Measurements from ENCODE around the gene SF3A2. TPM values are rescaled to one million over a fixed set of nuclear protein-coding genes. Genes with fewer than 3 reads are reported as not detected.

SF3A2 gene
- total RNA-seq, 1 donor: 27.9 TPM

DNA sequence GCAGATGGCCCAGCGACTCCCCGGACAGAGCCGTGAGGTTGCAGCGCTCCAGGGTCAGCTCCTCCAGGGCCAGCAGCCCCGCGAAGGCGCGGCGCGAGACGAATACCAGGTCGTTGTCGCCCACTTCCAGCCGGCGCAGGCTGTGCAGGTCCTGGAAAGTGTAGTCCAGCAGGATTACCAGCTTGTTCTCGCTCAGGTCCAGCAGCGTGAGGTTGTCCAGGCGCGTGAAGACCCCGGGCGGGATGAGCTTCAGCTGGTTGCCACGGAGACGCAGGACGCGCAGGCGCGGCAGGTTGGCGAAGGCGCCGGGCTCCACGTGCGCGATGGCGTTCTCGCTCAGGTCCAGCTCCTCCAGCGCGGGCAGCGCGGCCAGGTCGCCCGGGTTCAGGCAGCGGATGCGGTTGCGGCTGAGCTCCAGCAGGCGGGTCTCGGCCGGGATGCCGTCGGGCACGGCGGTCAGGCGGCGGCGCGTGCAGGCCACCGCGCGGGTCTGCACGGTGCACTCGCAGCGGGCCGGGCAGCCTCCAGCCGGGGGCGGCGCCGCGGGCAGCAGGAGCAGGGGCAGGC is 54.6 kb downstream of the SF3A2 start:
- no peaks in the 10 kb centered on the region for H3K79me2 ChIP-seq (ENCODE audit: insufficient read depth, low read length)
- H3K36me3 ChIP-seq (ENCODE audit: insufficient read depth, low read length): no peaks in the 10 kb centered on the region
- peaks cover 36% of the 10 kb centered on the region for H3K27me3 ChIP-seq (ENCODE audit: insufficient read depth, low read length)
- no peak overlapping the region for H3K27ac ChIP-seq (ENCODE audit: low read depth, low read length)
- peaks cover 66% of the 10 kb centered on the region for H4K20me1 ChIP-seq (ENCODE audit: insufficient read depth, low read length)
- no peak overlapping the region for H3K4me3 ChIP-seq (ENCODE audit: insufficient read depth, low read length)
- H3K4me1 ChIP-seq (ENCODE audit: insufficient read depth, low read length): peaks cover 13% of the 10 kb centered on the region
- TF ChIP-seq, protein P1, sequence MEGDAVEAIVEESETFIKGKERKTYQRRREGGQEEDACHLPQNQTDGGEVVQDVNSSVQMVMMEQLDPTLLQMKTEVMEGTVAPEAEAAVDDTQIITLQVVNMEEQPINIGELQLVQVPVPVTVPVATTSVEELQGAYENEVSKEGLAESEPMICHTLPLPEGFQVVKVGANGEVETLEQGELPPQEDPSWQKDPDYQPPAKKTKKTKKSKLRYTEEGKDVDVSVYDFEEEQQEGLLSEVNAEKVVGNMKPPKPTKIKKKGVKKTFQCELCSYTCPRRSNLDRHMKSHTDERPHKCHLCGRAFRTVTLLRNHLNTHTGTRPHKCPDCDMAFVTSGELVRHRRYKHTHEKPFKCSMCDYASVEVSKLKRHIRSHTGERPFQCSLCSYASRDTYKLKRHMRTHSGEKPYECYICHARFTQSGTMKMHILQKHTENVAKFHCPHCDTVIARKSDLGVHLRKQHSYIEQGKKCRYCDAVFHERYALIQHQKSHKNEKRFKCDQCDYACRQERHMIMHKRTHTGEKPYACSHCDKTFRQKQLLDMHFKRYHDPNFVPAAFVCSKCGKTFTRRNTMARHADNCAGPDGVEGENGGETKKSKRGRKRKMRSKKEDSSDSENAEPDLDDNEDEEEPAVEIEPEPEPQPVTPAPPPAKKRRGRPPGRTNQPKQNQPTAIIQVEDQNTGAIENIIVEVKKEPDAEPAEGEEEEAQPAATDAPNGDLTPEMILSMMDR (IDR thresholded peaks at IDR 0.05; ENCODE audit: extremely low read depth, low read depth, low read length): no peak
- no peak overlapping the region for H2AFZ ChIP-seq (ENCODE audit: low read length)
- H3K9me3 ChIP-seq (ENCODE audit: low read depth, low read length): no peaks in the 10 kb centered on the region
- H3K4me2 ChIP-seq (ENCODE audit: insufficient read depth, low read length): no peak overlapping the region
- DNase-seq (ENCODE audit: insufficient read length, low spot score, missing footprints): peak; percentile 90

- Histone ChIP-seq H3K27ac (ENCODE audit: low read depth, low read length) (no peak overlapping the region), H4K20me1 (ENCODE audit: insufficient read depth, low read length) (peaks cover 34% of the 10 kb centered on the region), H3K4me2 (ENCODE audit: insufficient read depth, low read length) (peak overlapping the region; percentile 57), H3K79me2 (ENCODE audit: insufficient read depth, low read length) (no peaks in the 10 kb centered on the region), H3K4me1 (ENCODE audit: insufficient read depth, low read length) (peaks cover 13% of the 10 kb centered on the region), H2AFZ (ENCODE audit: low read length) (no peak overlapping the region), H3K9me3 (ENCODE audit: low read depth, low read length) (no peaks in the 10 kb centered on the region), H3K4me3 (ENCODE audit: insufficient read depth, low read length) (peak overlapping the region; percentile 42), H3K36me3 (ENCODE audit: insufficient read depth, low read length) (no peaks in the 10 kb centered on the region), H3K27me3 (ENCODE audit: insufficient read depth, low read length) (peaks cover 21% of the 10 kb centered on the region)
- TF ChIP-seq, protein P1 (IDR thresholded peaks at IDR 0.05; ENCODE audit: extremely low read depth, low read depth, low read length): no peak
- DNase-seq (ENCODE audit: insufficient read length, low spot score, missing footprints): peak; percentile 98
Observed at GRCh38 chr19:2294687-2295335, 58.2 kb downstream of the SF3A2 start.

DNA sequence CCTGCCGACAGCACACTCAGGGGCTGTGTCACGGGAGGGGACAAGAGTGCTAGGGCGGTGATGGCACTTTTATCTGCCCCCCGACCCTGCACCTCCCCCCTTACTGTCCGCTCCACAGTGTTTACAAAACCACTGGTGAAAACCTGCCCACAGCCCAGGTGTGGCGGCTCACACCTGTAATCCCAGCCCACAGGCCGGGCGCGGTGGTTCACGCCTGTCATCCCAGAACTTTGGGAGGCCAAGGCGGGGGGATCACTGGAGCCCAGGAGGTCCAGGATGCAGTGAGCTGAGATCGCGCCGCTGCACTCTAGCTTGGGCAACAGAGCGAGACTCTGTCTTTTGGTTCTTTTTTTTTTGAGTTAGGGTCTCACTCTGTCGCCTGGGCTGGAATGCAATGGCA is 59.5 kb downstream of the SF3A2 start:
- no peaks in the 10 kb centered on the region for H3K36me3 ChIP-seq (ENCODE audit: insufficient read depth, low read length)
- no peak for DNase-seq (ENCODE audit: insufficient read length, low spot score, missing footprints)
- H3K4me1 ChIP-seq (ENCODE audit: insufficient read depth, low read length): peaks cover 13% of the 10 kb centered on the region
- H3K27ac ChIP-seq (ENCODE audit: low read depth, low read length): no peak overlapping the region
- H3K4me2 ChIP-seq (ENCODE audit: insufficient read depth, low read length): no peak overlapping the region
- no peaks in the 10 kb centered on the region for H3K79me2 ChIP-seq (ENCODE audit: insufficient read depth, low read length)
- H4K20me1 ChIP-seq (ENCODE audit: insufficient read depth, low read length): peaks cover 21% of the 10 kb centered on the region
- TF ChIP-seq, protein P1 (IDR thresholded peaks at IDR 0.05; ENCODE audit: extremely low read depth, low read depth, low read length): no peak
- peaks cover 7% of the 10 kb centered on the region for H3K27me3 ChIP-seq (ENCODE audit: insufficient read depth, low read length)
- H2AFZ ChIP-seq (ENCODE audit: low read length): no peak overlapping the region
- no peak overlapping the region for H3K4me3 ChIP-seq (ENCODE audit: insufficient read depth, low read length)
- H3K9me3 ChIP-seq (ENCODE audit: low read depth, low read length): no peaks in the 10 kb centered on the region

Small RNA genes within 50 kb of the gene (small RNA-seq; reads per million reads assigned to genes)
- gene MIR1227: not detected

Other genes starting within 250 kb of the SF3A2 start
- 57.5 and 57.8 TPM in 2 replicates for gene BTBD2, start 221.1 kb upstream of the SF3A2 start, total RNA-seq
- gene MKNK2, start 185.6 kb upstream of the SF3A2 start, total RNA-seq: 82.5 and 84.6 TPM in 2 replicates
- gene MOB3A, start 140.5 kb upstream of the SF3A2 start, total RNA-seq: 34.0 and 35.1 TPM in 2 replicates
- gene IZUMO4, start 139.9 kb upstream of the SF3A2 start, total RNA-seq: 0.36 and 2.4 TPM in 2 replicates
- gene AP3D1, start 85.3 kb upstream of the SF3A2 start, total RNA-seq: 119 and 121 TPM in 2 replicates
- 6.9 and 7.1 TPM in 2 replicates for gene DOT1L, start 72.9 kb upstream of the SF3A2 start, total RNA-seq
- 32.1 and 43.4 TPM in 2 replicates for gene PLEKHJ1, start 495 bp upstream of the SF3A2 start, total RNA-seq
- gene AMH, start 12.5 kb downstream of the SF3A2 start, total RNA-seq: under 0.01 and 0.29 TPM in 2 replicates
- 0.72 TPM in 1 of 2 replicates, not detected in the other for gene JSRP1, start 19.6 kb downstream of the SF3A2 start, total RNA-seq
- under 0.01 TPM in 1 of 2 replicates, not detected in the other for gene PEAK3, start 45.4 kb downstream of the SF3A2 start, total RNA-seq
- gene LINGO3, start 71.3 kb downstream of the SF3A2 start, total RNA-seq: not detected in 2 replicates
- 46.9 and 57.9 TPM in 2 replicates for gene LSM7, start 91.8 kb downstream of the SF3A2 start, total RNA-seq
- 32.6 and 34.5 TPM in 2 replicates for gene SPPL2B, start 91.9 kb downstream of the SF3A2 start, total RNA-seq
- 0.29 and 1.1 TPM in 2 replicates for gene TMPRSS9, start 123.4 kb downstream of the SF3A2 start, total RNA-seq
- gene TIMM13, start 190.8 kb downstream of the SF3A2 start, total RNA-seq: 27.7 and 27.9 TPM in 2 replicates
- gene LMNB2, start 220.1 kb downstream of the SF3A2 start, total RNA-seq: 24.2 and 24.6 TPM in 2 replicates
- 41.8 and 46.3 TPM in 2 replicates for gene GADD45B, start 239.3 kb downstream of the SF3A2 start, total RNA-seq

Measured in osteoblast (primary cell).